ENCODE measurements around the gene FBXO33. TPM values are rescaled to one million over a fixed set of nuclear protein-coding genes. Genes with fewer than 3 reads are reported as not detected.

Gene FBXO33
- total RNA-seq = 10 to 100 TPM; 12.1 to 27.2 (median 20.8) TPM

- intact Hi-C loops (cut with DNase I; ENCODE audit: low total_unique reads) = loop anchor here (10.0 kb wide), 1 partner anchor 327 kb away; the partner anchor contains the start of gene SEC23A
- no peaks in the 10 kb centered on the region for H3K9me3 ChIP-seq
- peak; percentile 96 to 97 for DNase-seq
- peak within 1 kb of the TSS; percentile 85 to 97 for H3K4me3 ChIP-seq
- no peaks in the 10 kb centered on the region for H3K27me3 ChIP-seq
- H3K36me3 ChIP-seq = no peaks in the 10 kb centered on the region
- TF ChIP-seq POLR2A (IDR thresholded peaks at IDR 0.05) = no peak
- peak in 1 of 4 experiments; percentile 45 for TF ChIP-seq CTCF (IDR thresholded peaks at IDR 0.05)
- H3K4me1 ChIP-seq = no peaks in the 10 kb centered on the region
- peak within 1 kb of the TSS; percentile 98 for H3K27ac ChIP-seq
Measured at GRCh38 chr14:39432179-39432618, at the start of gene FBXO33. TSS of gene FBXO33 (minus strand) at chr14:39432433. CDS start at chr14:39432162, 271 bp downstream.

GRCh38 chr14:39474416-39474911 lies 42.2 kb upstream of the FBXO33 start:
- TF ChIP-seq POLR2A (IDR thresholded peaks at IDR 0.05) (no peak), CTCF (IDR thresholded peaks at IDR 0.05) (no peak)
- Histone ChIP-seq H3K4me3 (no peak overlapping the region), H3K36me3 (no peaks in the 10 kb centered on the region), H3K4me1 (no peaks in the 10 kb centered on the region), H3K27me3 (no peaks in the 10 kb centered on the region), H3K9me3 (no peaks in the 10 kb centered on the region), H3K27ac (no peak overlapping the region)
- DNase-seq = no peak
- intact Hi-C loops (cut with DNase I; ENCODE audit: low total_unique reads) = no loop called here

GRCh38 chr14:39472078-39472477 lies 39.8 kb upstream of the FBXO33 start:
- no peaks in the 10 kb centered on the region for H3K36me3 ChIP-seq
- intact Hi-C loops (cut with DNase I; ENCODE audit: low total_unique reads) = no loop called here
- H3K27ac ChIP-seq = no peak overlapping the region
- H3K4me1 ChIP-seq = no peaks in the 10 kb centered on the region
- no peaks in the 10 kb centered on the region for H3K9me3 ChIP-seq
- no peaks in the 10 kb centered on the region for H3K27me3 ChIP-seq
- no peak for TF ChIP-seq CTCF (IDR thresholded peaks at IDR 0.05)
- TF ChIP-seq POLR2A (IDR thresholded peaks at IDR 0.05) = no peak
- no peak overlapping the region for H3K4me3 ChIP-seq
- no peak for DNase-seq

GRCh38 chr14:39469094-39469710 lies 37.0 kb upstream of the FBXO33 start:
- Histone ChIP-seq H3K27me3 (no peaks in the 10 kb centered on the region), H3K4me3 (no peak overlapping the region), H3K9me3 (no peaks in the 10 kb centered on the region), H3K4me1 (no peaks in the 10 kb centered on the region), H3K27ac (no peak overlapping the region), H3K36me3 (no peaks in the 10 kb centered on the region)
- no peak for DNase-seq
- TF ChIP-seq CTCF (IDR thresholded peaks at IDR 0.05) (peak in 1 of 4 experiments; percentile 6), POLR2A (IDR thresholded peaks at IDR 0.05) (no peak)
- intact Hi-C loops (cut with DNase I; ENCODE audit: low total_unique reads) = no loop called here

GRCh38 chr14:39467889-39468524 lies 35.8 kb upstream of the FBXO33 start:
- Histone ChIP-seq H3K27me3 (no peaks in the 10 kb centered on the region), H3K27ac (no peak overlapping the region), H3K9me3 (no peaks in the 10 kb centered on the region), H3K4me1 (no peaks in the 10 kb centered on the region), H3K36me3 (no peaks in the 10 kb centered on the region), H3K4me3 (no peak overlapping the region)
- intact Hi-C loops (cut with DNase I; ENCODE audit: low total_unique reads) = no loop called here
- no peak for DNase-seq
- no peak for TF ChIP-seq CTCF (IDR thresholded peaks at IDR 0.05)
- TF ChIP-seq POLR2A (IDR thresholded peaks at IDR 0.05) = no peak
